COR-L47 (cell line): ENCODE measurements around the gene SMARCD2.

ENCODE experiments used
- DNase-seq: peaks from one replicate; lab custom pipeline; 2025; lab: John Stamatoyannopoulos, UW

Gene SMARCD2

DNA sequence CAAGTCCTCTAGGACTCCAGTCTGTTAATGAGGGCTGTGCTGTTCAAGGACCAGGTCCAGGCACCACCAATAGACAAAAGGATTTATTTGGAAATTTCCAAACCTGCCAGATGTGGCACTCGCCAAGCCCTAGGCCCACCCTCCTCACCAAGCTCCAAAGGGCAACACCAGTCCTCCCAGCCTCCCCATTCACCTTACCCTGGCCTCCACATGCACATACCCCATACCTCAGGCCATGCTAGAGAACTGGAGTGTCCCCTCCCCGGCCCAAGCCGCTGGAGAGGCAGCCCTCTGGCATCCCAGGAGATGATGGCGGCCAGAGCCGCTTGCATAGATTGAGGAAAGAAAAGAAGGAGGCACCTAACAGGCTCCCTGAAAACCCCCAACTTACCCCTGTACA is 10.5 kb downstream of the SMARCD2 start:
- DNase-seq, result no peak

- no peak for DNase-seq
Measured at GRCh38 chr17:63831505-63831904, 11.0 kb downstream of the SMARCD2 start.

DNA sequence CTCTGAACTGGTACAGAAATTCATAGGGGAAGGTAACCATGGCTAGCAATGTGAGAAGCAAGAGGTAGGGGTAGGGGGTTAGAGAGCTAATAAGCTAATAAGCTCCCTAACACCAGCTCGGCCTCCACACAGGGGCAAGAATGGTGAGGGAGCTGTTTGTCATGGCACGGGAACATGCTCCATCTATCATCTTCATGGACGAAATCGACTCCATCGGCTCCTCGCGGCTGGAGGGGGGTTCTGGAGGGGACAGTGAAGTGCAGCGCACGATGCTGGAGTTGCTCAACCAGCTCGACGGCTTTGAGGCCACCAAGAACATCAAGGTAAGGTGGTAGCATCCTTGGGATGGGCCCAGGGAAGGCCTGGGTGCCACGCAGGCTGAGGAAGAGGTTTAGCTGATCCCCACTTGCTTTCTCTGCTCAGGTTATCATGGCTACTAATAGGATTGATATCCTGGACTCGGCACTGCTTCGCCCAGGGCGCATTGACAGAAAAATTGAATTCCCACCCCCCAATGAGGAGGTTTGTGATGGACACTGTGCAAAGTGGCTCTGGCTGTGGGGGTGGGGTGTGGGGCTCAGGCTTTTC is 11.5 kb downstream of the SMARCD2 start:
- no peak for DNase-seq

- no peak for DNase-seq
Measured at GRCh38 chr17:63830278-63830677, 12.2 kb downstream of the SMARCD2 start.

DNA sequence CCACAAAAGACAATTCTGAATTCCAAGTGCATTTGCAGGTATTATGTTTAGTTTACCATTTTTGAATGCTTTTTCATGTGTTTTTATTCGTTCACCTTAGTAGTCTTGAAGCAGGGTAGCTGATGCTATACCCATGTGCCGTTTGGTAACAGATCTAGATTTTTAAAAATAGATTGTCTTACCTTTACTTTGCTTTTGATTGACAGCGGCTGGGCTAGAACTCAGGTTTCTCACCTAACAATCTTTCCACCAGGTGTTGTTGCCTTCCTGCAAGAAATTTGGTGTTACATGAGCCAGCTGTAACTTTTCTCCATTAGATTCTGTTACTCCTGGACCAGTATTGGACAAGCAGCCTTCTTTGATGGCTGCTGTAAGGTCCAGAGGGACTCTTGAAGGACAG is 13.5 kb downstream of the SMARCD2 start:
- no peak for DNase-seq

DNA sequence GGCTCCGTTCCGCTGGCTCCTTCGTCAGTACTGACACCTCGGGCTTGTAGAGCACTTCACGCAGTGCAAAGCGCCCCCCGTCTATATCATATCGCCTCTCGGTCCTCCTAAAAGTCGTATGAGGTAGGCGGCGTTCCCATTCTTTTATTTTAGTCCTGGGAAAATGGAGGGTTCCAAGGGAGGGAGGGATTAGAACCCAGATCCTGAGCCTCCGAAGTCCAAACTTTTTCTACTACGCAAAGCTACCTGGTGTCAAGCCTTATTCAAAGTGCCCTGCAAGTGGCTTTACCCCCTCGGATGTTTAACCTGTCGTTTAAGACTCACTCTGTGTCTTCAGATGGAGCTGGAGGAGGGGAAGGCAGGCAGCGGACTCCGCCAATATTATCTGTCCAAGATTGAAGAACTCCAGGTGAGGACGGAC is 14.7 kb downstream of the SMARCD2 start:
- DNase-seq, result no peak

DNA sequence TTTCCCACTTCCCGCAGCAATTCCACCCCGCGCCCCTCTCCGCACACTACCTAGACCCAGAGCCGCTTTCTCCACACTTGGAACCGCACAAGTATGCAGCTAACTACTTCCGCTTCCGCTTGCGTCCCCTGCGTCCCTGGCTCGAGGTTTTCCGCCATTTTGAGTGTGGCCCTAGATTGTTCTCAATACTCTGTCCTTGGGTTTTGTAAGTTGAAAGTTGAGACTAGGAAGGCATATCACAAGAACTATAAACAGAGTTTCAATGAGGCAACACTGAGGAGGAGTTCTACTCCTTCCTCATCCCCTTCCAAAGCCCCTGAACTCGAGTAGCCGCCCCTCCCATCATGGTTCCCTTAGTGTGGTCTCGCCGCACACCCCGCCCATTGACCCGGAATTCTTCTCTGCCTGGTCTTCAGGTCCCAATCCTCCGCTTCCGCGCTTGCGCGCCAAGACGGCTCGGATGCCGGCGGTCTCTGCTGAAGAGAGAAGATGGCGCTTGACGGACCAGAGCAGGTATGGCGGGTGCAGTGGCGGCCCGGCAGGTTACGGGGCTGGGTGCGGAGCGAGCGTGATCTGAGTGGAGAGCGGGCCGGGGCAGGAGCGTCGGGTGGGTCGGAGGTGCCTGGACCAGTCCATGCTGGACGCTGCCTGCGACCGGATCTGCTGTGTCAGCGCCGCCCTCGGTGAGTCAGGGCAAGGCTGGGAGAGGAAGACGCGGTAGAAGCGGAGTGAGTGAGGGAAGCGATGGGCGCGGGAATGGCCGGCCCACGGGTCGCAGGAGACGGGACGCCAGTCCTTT is 15.3 kb downstream of the SMARCD2 start, which contains the start of the genes FTSJ3 and PSMC5:
FTSJ3 (minus strand) TSS at position 662 of the 799 bp plus-strand sequence. CDS start 761 bp downstream, outside the sequence.
PSMC5 (plus strand) TSS at position 430 of the 799 bp plus-strand sequence; CDS start at position 490, 60 bp downstream.
- DNase-seq, result peak; percentile 93

- no peak for DNase-seq
Measured at GRCh38 chr17:63826468-63827001, 15.9 kb downstream of the SMARCD2 start.

GRCh38 chr17:63824362-63824761 is 18.1 kb downstream of the SMARCD2 start:
- no peak for DNase-seq

- no peak for DNase-seq
Measured at GRCh38 chr17:63823659-63824331, 18.7 kb downstream of the SMARCD2 start.

- DNase-seq, result no peak
Measured at GRCh38 chr17:63822537-63822936, 19.9 kb downstream of the SMARCD2 start.

DNA sequence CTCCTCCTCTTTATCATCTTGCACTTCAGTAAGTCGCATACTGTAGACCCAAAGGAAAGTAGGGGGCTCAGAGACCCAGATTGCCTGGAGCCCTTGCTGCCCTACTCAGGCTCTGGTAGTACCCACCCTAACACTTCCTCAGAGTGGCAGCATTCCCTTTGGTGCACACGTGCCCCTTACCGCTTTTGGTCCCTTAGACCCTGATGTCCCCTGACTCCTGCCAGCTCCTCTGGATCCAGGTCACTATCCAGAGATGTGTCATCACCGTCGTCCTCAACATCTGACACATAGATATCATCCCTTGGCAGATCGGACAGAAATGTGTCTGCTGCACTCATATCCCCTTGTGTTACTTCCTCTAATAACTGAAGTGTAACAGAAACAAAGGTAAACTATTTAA is 20.7 kb downstream of the SMARCD2 start:
- no peak for DNase-seq

DNA sequence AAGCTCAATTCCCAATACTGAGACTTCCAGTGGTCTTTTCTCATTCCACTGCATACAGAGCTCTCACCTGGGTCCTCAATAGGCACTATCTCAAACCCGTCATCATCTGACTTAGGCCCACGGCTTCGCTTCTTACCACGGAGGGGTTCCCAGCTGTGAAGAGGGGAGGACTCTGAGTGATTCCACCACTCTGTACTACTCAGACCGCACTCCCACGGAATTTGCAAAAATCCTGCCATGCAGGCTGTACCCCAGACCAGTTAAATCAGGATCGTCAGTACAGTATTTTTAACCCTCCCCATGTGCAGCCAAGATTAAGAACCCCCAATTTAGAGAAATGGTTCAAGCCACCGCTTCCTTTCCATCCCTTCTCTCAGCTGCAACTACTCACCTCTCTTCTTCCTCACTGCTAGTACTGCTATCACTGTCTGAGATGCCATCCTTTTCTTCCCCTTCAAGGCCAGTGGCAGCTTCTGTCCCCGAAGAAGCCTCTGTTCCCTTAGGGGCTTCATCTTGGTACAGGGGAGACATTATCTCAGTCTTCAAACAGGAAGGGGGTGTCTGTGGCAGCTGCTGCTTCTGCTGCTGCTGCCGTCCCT is 21.4 kb downstream of the SMARCD2 start:
- DNase-seq, result no peak

DNA sequence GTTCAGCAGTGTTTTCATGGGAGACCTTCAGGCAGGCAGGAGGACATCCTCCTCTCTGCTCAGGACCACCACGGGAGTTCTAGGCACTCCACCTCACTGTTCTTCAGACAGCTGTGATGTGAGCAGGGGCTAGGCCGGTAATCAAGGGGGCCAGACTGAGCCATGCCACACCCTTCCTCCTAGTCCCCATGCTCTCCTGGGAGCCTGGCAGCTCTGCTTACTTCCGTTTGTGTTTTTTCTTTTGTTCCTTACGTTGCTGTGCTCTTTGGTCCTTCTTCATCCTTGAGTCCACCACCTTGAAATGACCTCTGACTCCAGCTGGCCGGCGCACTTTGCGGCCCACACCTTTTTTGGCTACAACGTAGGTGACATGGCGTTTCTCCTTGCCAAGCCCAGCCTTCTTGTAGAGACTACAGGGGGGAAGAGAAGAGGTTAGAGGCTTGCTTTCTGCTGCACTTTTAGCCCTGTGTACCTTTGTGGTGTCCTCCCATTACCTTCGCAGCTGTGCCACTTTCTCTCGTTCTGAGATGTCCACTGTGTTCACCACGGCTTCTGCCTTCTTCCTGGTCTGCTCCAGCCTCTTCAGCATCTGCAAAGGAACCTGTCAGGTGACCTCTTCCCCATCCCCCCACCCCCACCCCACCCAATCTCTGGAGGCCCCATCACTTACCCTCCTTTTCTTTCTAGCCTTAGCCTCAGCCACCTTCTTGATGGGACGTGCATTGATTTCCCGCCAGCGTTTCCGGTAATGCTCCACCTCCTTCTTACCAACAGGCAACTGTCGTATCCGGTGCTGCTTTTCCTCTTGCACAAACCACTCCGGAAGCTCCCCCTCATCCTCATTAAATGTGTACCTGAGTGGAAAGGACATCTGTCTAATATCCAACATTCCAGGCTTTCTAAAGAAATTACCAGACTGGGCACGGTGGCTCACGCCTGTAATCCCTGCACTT is 22.6 kb downstream of the SMARCD2 start:
- DNase-seq, result no peak

DNA sequence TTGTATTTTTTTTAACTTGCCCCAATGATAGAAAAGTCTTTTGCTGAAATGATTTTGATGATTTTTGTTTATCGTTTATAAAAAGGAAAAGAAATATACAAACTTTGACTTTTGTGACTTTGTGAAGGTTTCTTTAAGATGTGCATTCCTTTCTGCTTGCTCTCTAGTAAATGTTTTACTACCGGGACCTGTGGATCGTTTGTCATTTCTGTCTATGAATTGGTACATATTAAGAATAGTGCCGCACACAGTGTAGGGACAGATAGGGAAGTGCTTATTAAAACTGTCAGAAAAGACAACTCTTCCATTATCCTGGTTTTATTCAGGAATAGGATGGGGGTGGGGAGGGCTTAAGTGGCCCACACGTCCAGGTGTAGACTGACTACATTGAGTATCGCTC is 23.4 kb downstream of the SMARCD2 start:
- no peak for DNase-seq

- DNase-seq, result no peak
Measured at GRCh38 chr17:63817736-63818385, 24.6 kb downstream of the SMARCD2 start.

- DNase-seq, result no peak
Measured at GRCh38 chr17:63816669-63817068, 25.8 kb downstream of the SMARCD2 start.

DNA sequence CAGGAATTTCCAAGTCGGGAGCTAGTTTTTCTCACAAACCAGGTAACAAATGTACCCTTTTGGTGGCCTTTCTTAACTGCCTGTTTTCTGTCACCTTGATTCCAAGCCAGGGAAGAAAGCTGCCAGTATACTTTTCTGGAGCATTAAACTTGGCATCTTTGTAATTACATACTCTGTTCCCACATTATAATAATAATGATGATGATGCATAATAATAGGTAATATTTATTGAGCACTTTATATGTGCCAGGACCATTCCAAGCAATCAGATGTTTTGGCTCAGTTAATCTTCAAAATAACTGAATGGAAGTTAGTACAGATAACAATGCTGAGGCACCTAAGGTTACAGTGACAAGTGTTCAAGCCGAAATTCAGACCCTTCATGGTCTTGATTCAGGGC is 26.4 kb downstream of the SMARCD2 start:
- DNase-seq, result no peak

DNA sequence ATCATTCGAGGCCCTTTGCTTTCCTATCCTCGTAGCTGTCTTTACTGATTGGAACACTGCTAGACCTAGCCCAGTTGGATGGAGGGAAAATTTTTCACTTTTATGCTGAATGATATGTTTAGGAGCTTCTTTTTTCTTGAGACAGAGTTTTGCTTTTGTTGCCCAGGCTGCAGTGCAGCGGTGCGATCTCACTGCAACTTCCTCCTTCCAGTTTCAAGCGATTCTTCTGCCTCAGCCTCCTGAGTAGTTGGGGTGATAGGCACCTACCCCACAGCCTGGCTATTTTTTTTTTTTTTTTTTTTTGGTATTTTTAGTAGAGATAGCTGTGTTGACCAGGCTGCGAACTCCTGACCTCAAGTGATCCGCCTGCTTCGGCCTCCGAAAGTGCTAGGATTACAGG is 32.5 kb downstream of the SMARCD2 start:
- no peak for DNase-seq

DNA sequence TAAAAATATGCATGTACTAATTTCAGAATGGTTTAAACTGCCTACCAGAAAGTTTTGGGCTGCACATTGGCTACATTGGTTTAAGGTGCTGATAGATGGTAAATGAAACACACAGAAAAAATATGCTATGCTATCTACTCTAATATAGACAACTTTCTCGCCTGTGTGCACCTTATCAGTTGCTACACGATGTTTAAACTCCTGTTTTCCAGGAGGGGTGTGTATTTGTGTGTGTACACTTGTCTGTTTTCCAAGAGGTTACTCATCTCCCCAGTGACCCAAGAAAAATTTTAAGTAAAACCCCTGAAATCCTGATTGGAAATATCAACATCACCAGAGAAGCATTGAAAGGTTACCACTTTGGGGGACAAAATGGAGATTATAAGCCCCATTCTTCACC is 36.9 kb downstream of the SMARCD2 start:
- no peak for DNase-seq

DNA sequence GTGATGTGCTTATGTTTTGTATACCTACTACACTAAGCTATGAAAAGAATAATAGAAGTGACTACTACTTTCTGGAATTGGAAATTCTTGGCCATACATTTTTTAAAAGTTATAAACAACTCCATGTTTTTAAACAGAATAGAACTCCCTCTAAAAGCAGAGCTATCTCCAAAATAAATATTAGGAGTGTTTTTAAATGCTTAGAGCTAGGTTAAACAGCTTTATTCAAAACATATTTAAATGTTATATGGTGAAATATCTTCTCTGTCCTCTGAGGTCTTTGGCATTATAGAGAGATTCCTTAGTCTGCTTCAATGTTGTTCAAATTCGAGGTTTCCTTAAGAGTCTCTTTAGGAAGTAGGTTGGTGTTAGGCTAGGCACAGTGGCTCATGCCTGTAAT is 38.2 kb downstream of the SMARCD2 start:
- DNase-seq, result no peak
